AG09309 (cell line): ENCODE measurements around the gene SPPL2C.

Source experiments
- DNase-seq: peaks from one replicate; pipeline ENCODE4 v3.0.0-alpha.2; 2010; ENCODE audit warnings: low read depth
- H3K4me3 ChIP-seq: 2 replicates; pipeline ENCODE4 v1.5.1; 2011; ENCODE audit warnings: mild to moderate bottlenecking, low read depth, low read length, moderate library complexity; ENCODE audit not compliant: control insufficient read depth
- CTCF ChIP-seq: IDR thresholded peaks from 2 replicates; pipeline ENCODE4 v1.5.1; 2011; ENCODE audit warnings: mild to moderate bottlenecking, low read depth, low read length, inconsistent platforms; ENCODE audit not compliant: insufficient read depth, control insufficient read depth; ENCODE audit errors: missing control alignments

Gene SPPL2C

GRCh38 chr17:45813048-45813725 lies 31.5 kb upstream of the SPPL2C start:
- DNase-seq = no peak
- TF ChIP-seq CTCF = no peak

GRCh38 chr17:45814622-45815606 lies 29.8 kb upstream of the SPPL2C start:
- no peak for TF ChIP-seq CTCF
- DNase-seq = no peak
- no peak overlapping the region for H3K4me3 ChIP-seq

More at GRCh38 chr17:45813048-45813725, 31.5 kb upstream of the SPPL2C start:
- no peak overlapping the region for H3K4me3 ChIP-seq

- DNase-seq = no peak
- TF ChIP-seq CTCF = no peak
- no peak overlapping the region for H3K4me3 ChIP-seq
Measured at GRCh38 chr17:45815752-45816151, 28.9 kb upstream of the SPPL2C start.

GRCh38 chr17:45818041-45818440 lies 26.6 kb upstream of the SPPL2C start:
- no peak overlapping the region for H3K4me3 ChIP-seq
- no peak for TF ChIP-seq CTCF
- DNase-seq = no peak

GRCh38 chr17:45818699-45819098 lies 26.0 kb upstream of the SPPL2C start:
- H3K4me3 ChIP-seq = no peak overlapping the region
- no peak for DNase-seq
- no peak for TF ChIP-seq CTCF

GRCh38 chr17:45819632-45820031 lies 25.0 kb upstream of the SPPL2C start:
- H3K4me3 ChIP-seq = no peak overlapping the region
- no peak for TF ChIP-seq CTCF
- DNase-seq = no peak
